ENCODE results near the gene ATG101.

Gene ATG101

GRCh38 chr12:52123487-52124186 is 53.9 kb downstream of the ATG101 start:
- Histone ChIP-seq H3K36me3 (ENCODE audit: control insufficient read depth in 1 of 2, insufficient read depth in 2 of 2, low read length in 2 of 2) (no peaks in the 10 kb centered on the region), H3K27ac (ENCODE audit: low read length) (no peak overlapping the region), H3K4me3 (ENCODE audit: low read depth in 1 of 2, low read length in 2 of 2) (no peak overlapping the region), H3K4me1 (ENCODE audit: control insufficient read depth in 1 of 2, insufficient read depth in 2 of 2, low read length in 2 of 2) (peaks cover 0 to 4% of the 10 kb centered on the region in 2 donors), H3K27me3 (ENCODE audit: low read depth, low read length) (peaks cover 5% of the 10 kb centered on the region), H3K9me3 (ENCODE audit: control insufficient read depth in 1 of 2, low read length in 2 of 2) (no peaks in the 10 kb centered on the region)

GRCh38 chr12:52125476-52125900 is 55.7 kb downstream of the ATG101 start:
- H3K36me3 ChIP-seq (ENCODE audit: control insufficient read depth in 1 of 2, insufficient read depth in 2 of 2, low read length in 2 of 2): no peaks in the 10 kb centered on the region
- peaks cover 5% of the 10 kb centered on the region for H3K27me3 ChIP-seq (ENCODE audit: low read depth, low read length)
- H3K9me3 ChIP-seq (ENCODE audit: control insufficient read depth in 1 of 2, low read length in 2 of 2): no peaks in the 10 kb centered on the region
- H3K4me1 ChIP-seq (ENCODE audit: control insufficient read depth in 1 of 2, insufficient read depth in 2 of 2, low read length in 2 of 2): no peaks in the 10 kb centered on the region
- no peak overlapping the region for H3K27ac ChIP-seq (ENCODE audit: low read length)
- no peak overlapping the region for H3K4me3 ChIP-seq (ENCODE audit: low read depth in 1 of 2, low read length in 2 of 2)

GRCh38 chr12:52126050-52126604 is 56.3 kb downstream of the ATG101 start:
- H3K4me1 ChIP-seq (ENCODE audit: control insufficient read depth in 1 of 2, insufficient read depth in 2 of 2, low read length in 2 of 2): no peaks in the 10 kb centered on the region
- H3K4me3 ChIP-seq (ENCODE audit: low read depth in 1 of 2, low read length in 2 of 2): no peak overlapping the region
- no peaks in the 10 kb centered on the region for H3K9me3 ChIP-seq (ENCODE audit: control insufficient read depth in 1 of 2, low read length in 2 of 2)
- H3K36me3 ChIP-seq (ENCODE audit: control insufficient read depth in 1 of 2, insufficient read depth in 2 of 2, low read length in 2 of 2): no peaks in the 10 kb centered on the region
- H3K27ac ChIP-seq (ENCODE audit: low read length): no peak overlapping the region
- peaks cover 5% of the 10 kb centered on the region for H3K27me3 ChIP-seq (ENCODE audit: low read depth, low read length)

Measured in muscle layer of duodenum (tissue), 2 donors.